WERI-Rb-1 (cell line): ENCODE results near the gene RAE1.

Source experiments
- DNase-seq: peaks from one replicate; pipeline ENCODE4 v3.0.0-alpha.2; 2020
- H3K27ac ChIP-seq: fragments of 250-450 bp; sonication (Bioruptor Pico); 2 replicates; pipeline ENCODE4 v1.5.1; 2020; ENCODE audit warnings: mild to moderate bottlenecking, moderate library complexity
- H3K27me3 ChIP-seq: fragments of 250-450 bp; sonication (Bioruptor Pico); 2 replicates; pipeline ENCODE4 v1.5.1; 2021; ENCODE audit warnings: mild to moderate bottlenecking, low read depth, moderate library complexity; ENCODE audit not compliant: insufficient read depth, severe bottlenecking
- H3K36me3 ChIP-seq: fragments of 250-450 bp; sonication (Bioruptor Pico); 2 replicates; pipeline ENCODE4 v1.5.1; 2020; ENCODE audit warnings: mild to moderate bottlenecking, moderate library complexity
- H3K4me3 ChIP-seq: 2 replicates; pipeline ENCODE4 v1.5.1; 2011; ENCODE audit warnings: low read depth, mild to moderate bottlenecking, control low read depth, low read length
- H3K9me3 ChIP-seq: fragments of 250-450 bp; sonication (Bioruptor Pico); 2 replicates; pipeline ENCODE4 v1.5.1; 2021; ENCODE audit warnings: mild to moderate bottlenecking, moderate library complexity; ENCODE audit not compliant: severe bottlenecking
- CTCF ChIP-seq: IDR thresholded peaks from 2 replicates; pipeline ENCODE4 v1.5.1; 2011; ENCODE audit warnings: low read depth, mild to moderate bottlenecking, control low read depth, inconsistent platforms, low read length

The RAE1 gene

GRCh38 chr20:57409672-57410397 lies 58.8 kb downstream of the RAE1 start:
- no peak overlapping the region for H3K4me3 ChIP-seq
- no peak overlapping the region for H3K27ac ChIP-seq
- no peak for DNase-seq
- TF ChIP-seq CTCF, result no peak
- no peaks in the 10 kb centered on the region for H3K27me3 ChIP-seq
- H3K36me3 ChIP-seq, result peaks cover 34% of the 10 kb centered on the region
- no peaks in the 10 kb centered on the region for H3K9me3 ChIP-seq

- Histone ChIP-seq H3K9me3 (no peaks in the 10 kb centered on the region), H3K27ac (no peak overlapping the region), H3K27me3 (no peaks in the 10 kb centered on the region), H3K4me3 (no peak overlapping the region), H3K36me3 (peaks cover 30% of the 10 kb centered on the region)
- TF ChIP-seq CTCF, result no peak
- no peak for DNase-seq
These were observed 59.4 kb downstream of the RAE1 start for GRCh38 chr20:57410398-57410920.

GRCh38 chr20:57410924-57411323 lies 59.9 kb downstream of the RAE1 start:
- peaks cover 30% of the 10 kb centered on the region for H3K36me3 ChIP-seq
- no peaks in the 10 kb centered on the region for H3K27me3 ChIP-seq
- no peak overlapping the region for H3K27ac ChIP-seq
- H3K4me3 ChIP-seq, result no peak overlapping the region
- TF ChIP-seq CTCF, result no peak
- DNase-seq, result no peak
- H3K9me3 ChIP-seq, result no peaks in the 10 kb centered on the region

GRCh38 chr20:57411406-57412283 lies 60.6 kb downstream of the RAE1 start:
- no peak for DNase-seq
- no peak for TF ChIP-seq CTCF
- no peak overlapping the region for H3K4me3 ChIP-seq
- H3K9me3 ChIP-seq, result no peaks in the 10 kb centered on the region
- peaks cover 23% of the 10 kb centered on the region for H3K36me3 ChIP-seq
- H3K27ac ChIP-seq, result no peak overlapping the region
- no peaks in the 10 kb centered on the region for H3K27me3 ChIP-seq

GRCh38 chr20:57412347-57413029 lies 61.4 kb downstream of the RAE1 start:
- no peak overlapping the region for H3K27ac ChIP-seq
- H3K9me3 ChIP-seq, result no peaks in the 10 kb centered on the region
- H3K4me3 ChIP-seq, result no peak overlapping the region
- H3K36me3 ChIP-seq, result peaks cover 23% of the 10 kb centered on the region
- DNase-seq, result no peak
- TF ChIP-seq CTCF, result no peak
- H3K27me3 ChIP-seq, result no peaks in the 10 kb centered on the region
